Cardiac fibroblast (primary cell): ENCODE results near the gene ATE1.

Experiments used
- DNase-seq, 2 donors: peaks; one replicate each; pipeline versions ENCODE4 v3.0.0 to v3.0.0-alpha.2; 2010; ENCODE audit warnings: low read depth in 2 of 2
- H3K4me3 ChIP-seq, 2 donors: replicated peaks in 1 of 2; 1 replicate in 1 of 2; 2 replicates in 1 of 2; pipeline ENCODE4 v1.5.1; 2011; ENCODE audit warnings: low read depth in 2 of 2, low read length in 2 of 2, mild to moderate bottlenecking in 2 of 2, moderate library complexity in 1 of 2
- CTCF ChIP-seq: IDR thresholded peaks from one replicate; pipeline ENCODE4 v1.5.1; 2011; ENCODE audit warnings: low read depth, mild to moderate bottlenecking, low read length, inconsistent platforms

ATE1 gene

GRCh38 chr10:121735263-121735662 lies 192.6 kb downstream of the ATE1 start:
- no peak for TF ChIP-seq CTCF
- peak overlapping the region in 1 of 2 donors; percentile 22 for H3K4me3 ChIP-seq
- no peak for DNase-seq

- peak; percentile 28 to 33 for DNase-seq
- peak overlapping the region in 1 of 2 donors; percentile 22 for H3K4me3 ChIP-seq
- peak; percentile 63 for TF ChIP-seq CTCF
Measured at GRCh38 chr10:121734589-121735045, 193.2 kb downstream of the ATE1 start.

DNA sequence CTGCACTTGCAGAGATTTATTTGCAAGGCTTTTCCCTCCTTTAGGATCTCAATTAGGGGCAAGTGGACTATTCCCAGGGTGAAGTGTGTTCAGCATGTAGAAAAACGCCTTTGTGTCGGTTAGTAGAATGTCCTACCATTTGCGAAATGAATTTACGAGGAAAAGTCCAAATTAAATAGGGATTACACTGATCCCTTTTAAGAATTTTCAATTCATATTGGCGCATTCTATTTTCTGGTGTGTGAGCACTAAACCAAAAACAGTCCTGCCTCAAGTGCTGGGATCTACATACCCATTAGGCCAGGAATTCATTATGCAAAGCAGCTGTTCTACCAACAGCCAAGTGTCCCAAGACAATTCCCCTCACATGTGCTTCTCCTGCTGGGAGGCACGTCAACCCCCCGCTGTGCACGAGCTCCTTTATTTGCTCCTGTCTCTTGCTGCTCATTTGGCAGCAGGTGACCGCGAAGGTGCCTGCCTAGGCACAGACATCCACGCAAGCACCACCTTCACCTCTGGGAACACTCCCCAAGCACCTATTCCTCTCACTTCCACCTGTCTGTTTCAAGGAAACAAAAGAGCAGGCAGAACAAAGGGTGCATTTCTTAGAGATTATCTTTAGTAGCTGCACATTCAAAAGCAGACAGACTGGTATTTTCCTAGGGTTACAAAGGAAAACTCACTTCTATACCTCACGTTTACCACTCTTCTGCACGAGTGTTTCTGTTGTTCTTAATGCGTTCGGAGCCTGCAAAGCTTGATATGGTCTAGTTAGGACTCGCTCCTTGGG lies 195.0 kb downstream of the ATE1 start:
- no peak for DNase-seq
- no peak overlapping the region for H3K4me3 ChIP-seq
- no peak for TF ChIP-seq CTCF

GRCh38 chr10:121732172-121732571 lies 195.7 kb downstream of the ATE1 start:
- no peak for DNase-seq
- H3K4me3 ChIP-seq = no peak overlapping the region
- no peak for TF ChIP-seq CTCF

DNA sequence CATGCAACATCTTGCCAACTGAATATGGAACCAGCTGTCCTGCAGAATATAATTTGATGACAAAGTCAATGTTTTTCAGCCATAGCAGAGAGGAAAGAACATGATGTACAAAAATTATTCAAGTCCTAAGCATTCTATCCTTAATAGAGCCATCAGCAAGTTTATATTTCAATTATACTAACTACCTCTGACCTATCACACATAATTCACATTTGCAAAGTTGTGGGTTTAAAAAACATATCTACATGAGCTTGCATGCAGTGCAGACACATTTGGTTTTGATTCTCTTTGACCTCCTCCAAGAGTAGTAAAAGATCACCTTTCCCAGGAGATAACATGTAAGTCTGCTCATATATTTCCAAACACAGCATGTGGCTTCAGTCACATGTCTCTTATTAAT lies 203.5 kb downstream of the ATE1 start:
- no peak for TF ChIP-seq CTCF
- no peak for DNase-seq
- H3K4me3 ChIP-seq = no peak overlapping the region

DNA sequence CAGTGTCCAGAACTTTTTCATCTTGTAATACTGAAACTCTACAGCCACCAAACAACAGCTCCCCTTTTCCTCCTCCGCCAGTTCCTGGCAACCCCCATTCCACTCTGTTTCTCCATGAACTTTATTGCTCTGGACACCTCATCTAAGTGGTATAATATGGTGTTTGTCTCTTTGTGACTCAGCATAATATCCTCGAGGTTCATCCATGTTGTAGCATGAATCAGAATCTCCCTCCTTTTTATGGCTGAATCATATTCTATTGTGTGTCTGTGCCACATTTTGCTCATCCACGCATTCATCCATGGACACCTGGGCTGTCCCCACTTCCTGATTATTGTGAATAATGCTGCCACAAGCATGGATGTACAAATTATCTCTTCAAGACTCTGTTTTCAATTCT lies 205.2 kb downstream of the ATE1 start:
- H3K4me3 ChIP-seq = no peak overlapping the region
- peak in 1 of 2 donors; percentile 23 for DNase-seq
- TF ChIP-seq CTCF = no peak
